ENCODE results near the gene SPIRE2.
A peak's percentile ranks its signal among the peaks of the same experiment; 100 is the strongest.
"Not testable (repeated sequence)": the region's sequence is repeated elsewhere in the genome, so short reads cannot be mapped to it uniquely, and the experiment has no call there.

SPIRE2 gene

DNA sequence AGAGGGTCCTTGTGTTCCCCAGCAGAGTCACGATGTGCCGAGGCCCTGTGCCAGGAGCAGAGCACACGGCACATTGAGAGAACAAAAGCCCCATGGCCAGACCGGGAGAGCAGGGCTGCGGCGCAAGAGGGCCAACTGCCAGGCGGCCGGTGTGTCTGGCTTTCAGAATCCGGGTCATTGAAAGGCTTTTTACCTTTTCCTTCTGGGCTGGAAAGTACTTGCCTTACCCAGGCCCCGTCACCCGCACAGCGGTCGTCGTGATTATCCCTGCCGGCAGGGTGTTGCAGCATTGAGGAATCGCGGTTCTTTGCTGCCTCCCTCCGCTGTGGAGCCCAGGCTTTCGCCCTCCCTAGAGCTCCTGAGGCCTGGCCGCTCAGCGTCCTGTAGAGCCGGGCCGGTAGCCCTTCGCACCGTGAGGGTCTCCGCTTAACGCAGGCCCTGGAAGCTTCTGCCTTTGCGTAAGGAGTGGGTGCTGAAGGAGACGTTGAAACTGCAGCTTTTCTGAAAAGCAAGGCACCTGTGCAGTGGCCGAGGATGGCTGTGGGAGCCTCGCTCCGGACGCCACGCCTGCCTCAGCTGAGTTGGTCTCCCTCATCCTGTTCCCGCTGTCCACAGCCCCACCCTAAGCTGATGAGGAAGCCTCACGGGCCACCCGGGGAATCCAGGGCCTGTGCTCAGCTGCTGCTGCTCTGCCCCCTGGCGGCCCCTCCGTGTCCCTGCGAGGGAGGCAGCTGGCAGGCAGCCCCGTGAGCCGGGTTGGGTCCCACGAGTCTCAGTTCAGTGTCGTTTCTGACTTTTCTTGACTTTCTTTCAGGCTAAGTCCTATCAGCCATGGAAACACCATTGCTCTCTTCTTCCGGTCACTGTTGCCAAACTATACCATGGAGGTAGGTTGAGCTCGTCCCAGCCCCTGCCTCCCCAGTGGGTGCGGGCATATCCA, 81.8 kb downstream of the SPIRE2 start:
- Histone ChIP-seq H3K4me3 (ENCODE audit: low read depth, low read length) (no peak overlapping the region), H3K27me3 (ENCODE audit: control insufficient read depth, insufficient read depth, low read length) (no peaks in the 10 kb centered on the region), H3K36me3 (ENCODE audit: control insufficient read depth, insufficient read depth, low read length) (peaks cover 50% of the 10 kb centered on the region), H3K9me3 (ENCODE audit: control insufficient read depth, insufficient read depth, low read length) (no peaks in the 10 kb centered on the region), H3K9ac (ENCODE audit: low read depth, low read length) (peak overlapping the region; percentile 47), H3K4me1 (ENCODE audit: control insufficient read depth, insufficient read depth, low read length) (peaks cover 3% of the 10 kb centered on the region)

DNA sequence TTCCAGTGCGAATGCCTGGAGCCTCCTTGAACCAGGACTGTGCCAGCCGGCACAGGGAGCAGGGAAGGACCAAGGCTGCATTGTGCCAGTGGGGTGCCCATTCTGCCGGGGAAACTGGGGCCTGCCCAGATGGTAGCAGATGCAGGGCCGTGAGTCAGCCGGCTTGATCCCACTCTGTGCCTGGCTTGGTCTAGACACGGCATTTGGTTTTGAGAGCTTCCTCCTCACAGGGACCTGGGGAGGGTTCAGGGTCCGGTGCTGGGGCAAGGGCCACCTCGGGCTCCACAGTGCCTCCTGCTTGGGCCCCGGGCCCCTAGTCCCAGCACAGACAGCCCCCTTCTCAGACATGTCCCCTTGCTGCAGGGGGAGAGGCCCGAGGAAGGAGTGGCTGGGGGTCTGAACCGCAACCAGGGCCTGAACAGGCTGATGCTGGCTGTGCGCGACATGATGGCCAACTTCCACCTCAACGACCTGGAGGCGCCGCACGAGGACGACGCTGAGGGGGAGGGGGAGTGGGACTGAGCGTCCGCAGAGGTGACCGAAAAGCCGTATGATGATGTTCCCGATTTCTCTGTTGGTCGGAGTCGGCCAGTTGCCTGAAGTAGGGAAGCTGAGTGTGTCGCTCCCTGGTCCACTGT, 82.6 kb downstream of the SPIRE2 start:
- no peak overlapping the region for H3K4me3 ChIP-seq (ENCODE audit: low read depth, low read length)
- no peaks in the 10 kb centered on the region for H3K27me3 ChIP-seq (ENCODE audit: control insufficient read depth, insufficient read depth, low read length)
- H3K9ac ChIP-seq (ENCODE audit: low read depth, low read length), result no peak overlapping the region
- H3K4me1 ChIP-seq (ENCODE audit: control insufficient read depth, insufficient read depth, low read length), result peaks cover 3% of the 10 kb centered on the region
- no peaks in the 10 kb centered on the region for H3K9me3 ChIP-seq (ENCODE audit: control insufficient read depth, insufficient read depth, low read length)
- H3K36me3 ChIP-seq (ENCODE audit: control insufficient read depth, insufficient read depth, low read length), result peaks cover 42% of the 10 kb centered on the region

DNA sequence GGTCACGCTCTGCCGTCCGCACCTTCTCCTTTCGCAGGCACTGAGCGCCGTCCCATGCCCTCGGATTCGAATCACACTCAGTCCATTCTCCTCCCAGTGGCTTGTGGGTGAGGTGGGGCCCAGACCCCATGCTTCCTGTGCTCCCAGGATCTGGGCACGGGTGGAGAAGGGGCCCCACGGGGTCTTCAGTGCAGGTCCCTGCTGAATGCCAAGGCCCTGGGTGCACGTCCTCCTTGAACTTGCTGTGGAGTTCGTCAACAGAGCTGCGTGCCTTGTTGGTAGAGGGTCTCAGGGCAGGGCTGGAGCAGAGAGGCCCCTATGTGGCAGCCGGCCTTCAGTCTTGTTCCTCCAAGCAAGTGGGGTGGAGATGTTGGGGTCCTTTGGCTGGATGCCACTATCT, 83.1 kb downstream of the SPIRE2 start:
- H3K27me3 ChIP-seq (ENCODE audit: control insufficient read depth, insufficient read depth, low read length), result no peaks in the 10 kb centered on the region
- H3K9me3 ChIP-seq (ENCODE audit: control insufficient read depth, insufficient read depth, low read length), result no peaks in the 10 kb centered on the region
- peaks cover 3% of the 10 kb centered on the region for H3K4me1 ChIP-seq (ENCODE audit: control insufficient read depth, insufficient read depth, low read length)
- peaks cover 37% of the 10 kb centered on the region for H3K36me3 ChIP-seq (ENCODE audit: control insufficient read depth, insufficient read depth, low read length)
- H3K4me3 ChIP-seq (ENCODE audit: low read depth, low read length), result no peak overlapping the region
- no peak overlapping the region for H3K9ac ChIP-seq (ENCODE audit: low read depth, low read length)

DNA sequence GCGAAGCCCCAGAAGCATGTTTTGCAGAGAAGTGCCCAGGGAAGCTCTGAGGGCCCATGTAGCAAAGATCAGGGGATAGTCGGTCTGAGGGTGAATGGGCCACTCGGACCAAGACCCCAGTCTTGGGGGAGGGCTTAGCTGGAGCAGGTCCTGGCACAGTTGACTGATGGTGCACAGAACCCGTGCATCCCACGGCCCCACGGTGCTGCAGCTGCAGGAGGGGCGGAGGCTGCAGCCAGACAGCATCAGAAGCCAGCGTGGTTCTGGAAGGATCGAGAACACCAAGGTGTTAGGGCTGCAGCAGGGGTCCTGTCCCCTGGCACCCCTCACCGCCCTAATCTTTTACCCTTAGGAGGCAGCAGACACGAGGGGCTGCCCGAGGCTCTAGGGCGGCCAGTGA, 83.9 kb downstream of the SPIRE2 start:
- no peak overlapping the region for H3K9ac ChIP-seq (ENCODE audit: low read depth, low read length)
- no peaks in the 10 kb centered on the region for H3K27me3 ChIP-seq (ENCODE audit: control insufficient read depth, insufficient read depth, low read length)
- H3K4me1 ChIP-seq (ENCODE audit: control insufficient read depth, insufficient read depth, low read length), result peaks cover 3% of the 10 kb centered on the region
- H3K9me3 ChIP-seq (ENCODE audit: control insufficient read depth, insufficient read depth, low read length), result no peaks in the 10 kb centered on the region
- H3K36me3 ChIP-seq (ENCODE audit: control insufficient read depth, insufficient read depth, low read length), result peaks cover 29% of the 10 kb centered on the region
- no peak overlapping the region for H3K4me3 ChIP-seq (ENCODE audit: low read depth, low read length)

DNA sequence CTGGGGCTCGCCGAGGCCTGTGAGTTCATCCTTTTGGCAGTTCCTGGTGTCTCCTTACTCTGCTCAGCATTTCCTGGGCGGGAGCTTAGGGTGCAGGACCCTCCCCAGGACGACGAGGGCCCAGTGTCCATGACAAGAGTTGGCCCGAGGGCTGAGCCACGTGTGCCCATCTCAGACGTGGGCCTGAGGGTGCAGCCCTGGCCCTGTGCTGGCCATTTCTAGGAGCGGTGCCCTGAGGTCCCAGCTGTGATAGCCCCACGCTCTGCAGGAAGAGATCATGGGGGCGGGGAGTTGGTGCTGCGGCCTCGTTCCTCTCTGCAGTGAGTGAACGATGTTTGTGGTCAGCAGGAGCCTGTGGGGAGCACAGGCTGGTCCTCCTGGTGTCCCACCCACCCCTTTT, 84.4 kb downstream of the SPIRE2 start:
- peaks cover 29% of the 10 kb centered on the region for H3K36me3 ChIP-seq (ENCODE audit: control insufficient read depth, insufficient read depth, low read length)
- H3K4me3 ChIP-seq (ENCODE audit: low read depth, low read length), result no peak overlapping the region
- H3K9me3 ChIP-seq (ENCODE audit: control insufficient read depth, insufficient read depth, low read length), result no peaks in the 10 kb centered on the region
- H3K4me1 ChIP-seq (ENCODE audit: control insufficient read depth, insufficient read depth, low read length), result peaks cover 3% of the 10 kb centered on the region
- H3K27me3 ChIP-seq (ENCODE audit: control insufficient read depth, insufficient read depth, low read length), result no peaks in the 10 kb centered on the region
- no peak overlapping the region for H3K9ac ChIP-seq (ENCODE audit: low read depth, low read length)

DNA sequence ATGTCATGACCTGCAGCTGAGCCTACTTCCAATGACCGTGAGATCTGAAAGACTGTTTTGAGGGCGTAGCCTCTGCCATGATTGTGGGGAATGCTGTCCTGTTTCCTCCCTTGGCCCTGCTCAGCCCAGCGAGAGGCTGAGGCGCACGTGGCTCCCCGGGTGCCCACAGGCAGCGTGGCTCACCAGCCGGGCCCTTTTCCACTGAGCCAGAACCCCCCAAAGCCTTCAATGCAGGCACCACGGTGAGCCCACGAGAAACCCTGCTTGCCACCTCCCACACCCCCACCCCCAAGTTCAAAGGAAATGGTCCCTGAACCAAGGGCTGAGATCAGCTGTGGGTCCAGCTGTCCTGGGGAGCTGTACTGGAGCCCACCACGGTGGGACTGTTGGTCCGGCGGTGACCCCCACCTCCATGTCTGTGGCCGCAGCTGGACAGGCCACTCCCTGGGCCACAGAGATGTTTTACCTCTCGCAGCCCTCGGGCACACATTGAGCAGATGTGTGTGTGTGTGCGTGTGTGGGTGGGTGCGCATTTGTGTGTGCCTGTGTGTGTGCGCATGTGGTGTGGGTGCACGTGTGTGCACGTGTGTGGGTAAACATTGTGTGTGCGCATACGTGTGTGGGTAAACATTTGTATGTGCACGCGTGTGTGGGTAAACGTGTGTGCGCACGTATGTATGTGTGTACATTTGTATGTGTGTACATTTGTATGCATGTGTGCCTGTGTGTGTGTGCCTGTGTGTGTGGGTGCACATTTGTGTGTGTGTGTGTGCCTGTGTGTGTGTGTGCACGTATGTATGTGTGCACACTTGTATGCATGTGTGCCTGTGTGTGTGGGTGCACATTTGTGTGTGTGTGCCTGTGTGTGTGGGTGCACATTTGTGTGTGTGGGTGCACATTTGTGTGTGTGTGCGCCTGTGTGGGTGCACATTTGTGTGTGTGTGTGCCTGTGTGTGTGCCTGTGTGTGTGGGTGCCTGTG, 85.4 kb downstream of the SPIRE2 start:
- Histone ChIP-seq H3K9ac (ENCODE audit: low read depth, low read length) (no peak overlapping the region), H3K27me3 (ENCODE audit: control insufficient read depth, insufficient read depth, low read length) (no peaks in the 10 kb centered on the region), H3K9me3 (ENCODE audit: control insufficient read depth, insufficient read depth, low read length) (no peaks in the 10 kb centered on the region), H3K4me3 (ENCODE audit: low read depth, low read length) (no peak overlapping the region), H3K4me1 (ENCODE audit: control insufficient read depth, insufficient read depth, low read length) (peaks cover 3% of the 10 kb centered on the region), H3K36me3 (ENCODE audit: control insufficient read depth, insufficient read depth, low read length) (peaks cover 20% of the 10 kb centered on the region)

DNA sequence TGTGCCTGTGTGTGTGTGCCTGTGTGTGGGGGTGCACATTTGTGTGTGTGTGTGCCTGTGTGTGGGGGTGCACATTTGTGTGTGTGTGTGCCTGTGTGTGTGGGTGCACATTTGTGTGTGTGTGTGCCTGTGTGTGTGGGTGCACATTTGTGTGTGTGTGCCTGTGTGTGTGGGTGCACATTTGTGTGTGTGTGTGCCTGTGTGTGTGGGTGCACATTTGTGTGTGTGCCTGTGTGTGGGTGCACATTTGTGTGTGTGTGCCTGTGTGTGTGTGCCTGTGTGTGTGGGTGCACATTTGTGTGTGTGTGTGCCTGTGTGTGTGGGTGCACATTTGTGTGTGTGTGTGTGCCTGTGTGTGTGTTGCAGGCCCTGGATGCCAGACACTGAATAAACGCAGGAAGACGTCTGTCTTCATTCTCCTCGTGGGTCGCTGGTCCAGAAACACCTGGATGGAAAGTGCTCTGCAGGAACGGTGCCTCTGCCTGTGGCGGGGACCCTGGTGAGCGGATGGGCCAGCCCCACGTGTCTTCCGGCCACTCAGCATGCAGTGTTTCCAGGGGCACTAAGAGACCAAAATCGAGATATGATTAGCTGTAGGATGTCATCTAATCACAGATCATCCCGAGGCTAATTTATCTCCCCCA, 86.5 kb downstream of the SPIRE2 start:
- H3K27me3 ChIP-seq (ENCODE audit: control insufficient read depth, insufficient read depth, low read length); H3K9me3 ChIP-seq (ENCODE audit: control insufficient read depth, insufficient read depth, low read length); H3K4me1 ChIP-seq (ENCODE audit: control insufficient read depth, insufficient read depth, low read length); H3K4me3 ChIP-seq (ENCODE audit: low read depth, low read length); H3K9ac ChIP-seq (ENCODE audit: low read depth, low read length): not testable (repeated sequence)
- peaks cover 18% of the 10 kb centered on the region for H3K36me3 ChIP-seq (ENCODE audit: control insufficient read depth, insufficient read depth, low read length)

DNA sequence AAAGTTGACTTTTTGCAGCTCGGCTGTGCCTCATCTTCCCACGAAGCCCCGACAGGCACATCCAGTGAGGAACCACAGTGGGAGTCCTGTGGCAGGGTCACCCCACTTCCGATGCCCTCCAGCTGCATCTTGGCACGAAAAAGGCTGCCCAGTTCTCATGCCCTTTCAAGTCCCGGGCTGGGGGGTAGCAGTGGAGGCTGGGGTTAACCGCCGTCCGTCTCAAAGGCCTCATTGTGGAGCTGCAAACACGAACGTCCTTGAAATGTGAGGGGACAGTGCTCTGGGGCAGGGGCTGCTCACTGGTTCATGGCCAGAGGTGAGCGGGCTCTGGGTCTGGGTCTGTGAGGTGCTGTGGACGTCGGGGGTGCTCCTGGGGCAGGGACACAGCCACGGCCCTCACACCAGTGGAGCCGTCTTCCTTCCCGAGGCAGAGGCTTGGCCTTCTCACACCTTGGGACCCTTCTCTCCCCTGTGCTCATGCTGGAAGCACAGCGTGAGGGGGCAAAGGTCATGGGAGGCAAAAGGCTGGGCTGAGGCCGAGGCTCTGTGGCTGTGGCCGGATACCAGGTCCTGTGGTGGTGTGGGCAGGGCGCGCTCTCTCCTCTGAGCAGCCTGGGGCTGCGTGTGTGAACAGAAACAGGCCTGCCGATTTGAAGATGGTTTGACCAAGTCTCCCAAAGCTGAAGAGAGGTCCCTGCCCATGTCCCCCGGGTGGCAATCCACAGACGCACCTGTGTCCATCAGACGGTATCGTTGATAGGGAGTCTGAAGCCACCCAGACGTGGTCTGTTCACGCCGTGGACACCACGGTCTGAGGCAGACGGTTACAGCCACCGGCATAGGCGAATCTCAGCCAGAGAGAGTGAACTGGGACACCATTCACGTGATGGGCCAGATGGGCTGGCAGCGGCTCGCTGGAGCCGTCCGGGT, 87.3 kb downstream of the SPIRE2 start:
- H3K27me3 ChIP-seq (ENCODE audit: control insufficient read depth, insufficient read depth, low read length), result peaks cover 6% of the 10 kb centered on the region
- no peak overlapping the region for H3K4me3 ChIP-seq (ENCODE audit: low read depth, low read length)
- peaks cover 18% of the 10 kb centered on the region for H3K36me3 ChIP-seq (ENCODE audit: control insufficient read depth, insufficient read depth, low read length)
- H3K9me3 ChIP-seq (ENCODE audit: control insufficient read depth, insufficient read depth, low read length), result no peaks in the 10 kb centered on the region
- H3K9ac ChIP-seq (ENCODE audit: low read depth, low read length), result peak overlapping the region; percentile 12
- H3K4me1 ChIP-seq (ENCODE audit: control insufficient read depth, insufficient read depth, low read length), result peaks cover 3% of the 10 kb centered on the region

DNA sequence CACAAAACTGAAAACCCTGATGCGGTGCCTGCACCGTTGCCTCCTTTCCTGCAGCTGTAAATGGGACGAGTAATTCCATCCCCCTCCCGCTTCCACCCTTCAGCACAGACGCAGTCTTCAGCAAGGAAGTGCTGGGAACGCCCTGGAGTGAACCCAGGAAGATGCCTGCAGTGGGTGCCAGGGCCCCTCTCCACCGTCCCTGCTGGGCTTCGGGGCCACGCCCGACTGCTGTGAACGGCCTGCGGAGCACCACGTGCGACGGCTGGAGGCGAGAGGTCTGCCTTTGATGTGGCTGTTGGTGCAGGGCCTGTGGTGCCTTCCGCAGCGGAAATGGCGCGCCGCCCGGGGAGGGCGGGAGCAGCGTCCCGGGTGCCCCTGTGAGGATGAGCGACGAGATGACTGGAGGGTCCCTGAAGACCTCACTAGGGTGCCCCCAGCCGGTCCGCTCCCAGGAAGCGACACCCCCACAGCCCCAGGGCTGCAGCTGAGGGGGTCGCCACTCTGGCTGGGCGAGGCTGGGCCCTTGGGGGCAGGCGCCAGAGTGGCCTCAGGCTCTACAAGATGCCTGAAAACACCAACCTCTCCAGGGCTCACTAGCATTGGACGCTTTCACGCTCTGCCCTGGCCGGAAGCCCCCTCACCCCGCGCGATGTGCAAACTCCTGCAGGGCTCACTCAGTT, 89.6 kb downstream of the SPIRE2 start:
- Histone ChIP-seq H3K4me3 (ENCODE audit: low read depth, low read length) (peak overlapping the region; percentile 75), H3K9ac (ENCODE audit: low read depth, low read length) (peak overlapping the region; percentile 47), H3K4me1 (ENCODE audit: control insufficient read depth, insufficient read depth, low read length) (peaks cover 7% of the 10 kb centered on the region), H3K36me3 (ENCODE audit: control insufficient read depth, insufficient read depth, low read length) (peaks cover 3% of the 10 kb centered on the region), H3K27me3 (ENCODE audit: control insufficient read depth, insufficient read depth, low read length) (peaks cover 10% of the 10 kb centered on the region), H3K9me3 (ENCODE audit: control insufficient read depth, insufficient read depth, low read length) (no peaks in the 10 kb centered on the region)

Measured in iPS-15b (cell line).